Measurements from ENCODE around the gene PSME4. TPM values are rescaled to one million over a fixed set of nuclear protein-coding genes. Genes with fewer than 3 reads are reported as not detected.

The PSME4 gene
- polyA plus RNA-seq, 3 donors, result 2.1 to 17.7 (median 3.1) TPM

GRCh38 chr2:54000524-54000923 is 29.7 kb upstream of the PSME4 start:
- Histone ChIP-seq H3K9ac (ENCODE audit: insufficient read depth, low read length, poor library complexity, severe bottlenecking) (no peak overlapping the region), H3K27me3 (ENCODE audit: control insufficient read depth in 2 of 2, insufficient read depth in 2 of 2, low read length in 2 of 2) (no peaks in the 10 kb centered on the region), H4K20me1 (ENCODE audit: insufficient read depth, low read length) (no peaks in the 10 kb centered on the region), H3K9me3 (replicated peaks in 1 of 2; ENCODE audit: control insufficient read depth in 1 of 2, insufficient read depth in 1 of 2, low read length in 2 of 2) (no peaks in the 10 kb centered on the region), H2AFZ (ENCODE audit: insufficient read depth, low read depth, low read length, poor library complexity, severe bottlenecking) (no peak overlapping the region), H3K4me1 (ENCODE audit: control insufficient read depth in 1 of 2, insufficient read depth in 2 of 2, low read length in 2 of 2) (no peaks in the 10 kb centered on the region), H3K36me3 (replicated peaks in 1 of 2; ENCODE audit: control insufficient read depth in 1 of 2, insufficient read depth in 2 of 2, low read length in 2 of 2) (no peaks in the 10 kb centered on the region), H3K79me2 (ENCODE audit: insufficient read depth, low read length) (no peaks in the 10 kb centered on the region), H3K27ac (ENCODE audit: low read depth in 1 of 2, low read length in 2 of 2) (no peak overlapping the region), H3K4me2 (replicated peaks; ENCODE audit: extremely low read depth, low read length, poor library complexity, severe bottlenecking) (no peak overlapping the region), H3K4me3 (replicated peaks in 1 of 3; ENCODE audit: low read depth in 2 of 3, low read length in 3 of 3) (no peak overlapping the region)
- Mint-ChIP-seq H3K4me1 (no peaks in the 10 kb centered on the region), H3K27ac (no peak overlapping the region), H3K27me3 (ENCODE audit: low read depth in 3 of 3) (peaks cover 0 to 1% (median 0%) of the 10 kb centered on the region in 3 donors), H3K36me3 (peaks cover 0 to 7% of the 10 kb centered on the region in 2 donors), H3K4me3 (no peak overlapping the region), H3K9me3 (peaks cover 0 to 4% (median 2%) of the 10 kb centered on the region in 7 donors)
- no CpG with 5 or more reads among the region's 3 CpGs for WGBS (ENCODE audit: insufficient coverage)
- no peak for DNase-seq
- no peak for TF ChIP-seq CTCF (IDR thresholded peaks at IDR 0.05)
- intact Hi-C loops (cut with micrococcal nuclease), result no loop called here

DNA sequence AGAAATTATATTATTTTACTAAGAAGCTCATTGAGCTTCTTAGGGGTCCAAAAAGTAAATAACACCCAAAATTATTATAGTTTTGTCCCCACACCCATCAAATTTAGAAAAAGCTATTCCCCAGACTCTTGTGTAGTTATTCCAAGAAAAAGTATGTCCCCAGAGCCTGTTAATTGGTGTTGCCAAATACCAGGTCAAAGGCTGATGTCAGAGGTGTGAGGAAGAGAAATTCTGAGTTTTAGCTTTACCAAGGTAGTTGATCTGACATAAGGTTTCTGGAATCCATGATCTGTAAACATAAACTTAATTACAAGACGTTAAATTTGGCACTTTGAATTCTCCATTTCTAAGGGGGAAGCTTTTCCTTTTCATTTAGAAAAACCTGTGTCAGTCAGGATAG is 29.3 kb upstream of the PSME4 start:
- H3K4me3 ChIP-seq (replicated peaks in 1 of 3; ENCODE audit: low read depth in 2 of 3, low read length in 3 of 3), result no peak overlapping the region
- no peak overlapping the region for H3K4me2 ChIP-seq (replicated peaks; ENCODE audit: extremely low read depth, low read length, poor library complexity, severe bottlenecking)
- WGBS (ENCODE audit: insufficient coverage), result no CpG with 5 or more reads among the region's 1 CpG
- H3K27ac ChIP-seq (ENCODE audit: low read depth in 1 of 2, low read length in 2 of 2), result no peak overlapping the region
- Mint-ChIP-seq H3K9me3 (peaks cover 0 to 4% (median 2%) of the 10 kb centered on the region in 7 donors), H3K27ac (no peak overlapping the region), H3K4me1 (peaks cover under 1% of the 10 kb centered on the region), H3K4me3 (no peak overlapping the region), H3K27me3 (ENCODE audit: low read depth in 3 of 3) (peaks cover 0 to 1% (median 0%) of the 10 kb centered on the region in 3 donors), H3K36me3 (peaks cover 0 to 7% of the 10 kb centered on the region in 2 donors)
- H4K20me1 ChIP-seq (ENCODE audit: insufficient read depth, low read length), result no peaks in the 10 kb centered on the region
- H3K36me3 ChIP-seq (replicated peaks in 1 of 2; ENCODE audit: control insufficient read depth in 1 of 2, insufficient read depth in 2 of 2, low read length in 2 of 2), result no peaks in the 10 kb centered on the region
- intact Hi-C loops (cut with micrococcal nuclease), result no loop called here
- no peak overlapping the region for H3K9ac ChIP-seq (ENCODE audit: insufficient read depth, low read length, poor library complexity, severe bottlenecking)
- no peak for TF ChIP-seq CTCF (IDR thresholded peaks at IDR 0.05)
- H2AFZ ChIP-seq (ENCODE audit: insufficient read depth, low read depth, low read length, poor library complexity, severe bottlenecking), result no peak overlapping the region
- H3K27me3 ChIP-seq (ENCODE audit: control insufficient read depth in 2 of 2, insufficient read depth in 2 of 2, low read length in 2 of 2), result no peaks in the 10 kb centered on the region
- no peaks in the 10 kb centered on the region for H3K79me2 ChIP-seq (ENCODE audit: insufficient read depth, low read length)
- no peaks in the 10 kb centered on the region for H3K9me3 ChIP-seq (replicated peaks in 1 of 2; ENCODE audit: control insufficient read depth in 1 of 2, insufficient read depth in 1 of 2, low read length in 2 of 2)
- no peak for DNase-seq
- H3K4me1 ChIP-seq (ENCODE audit: control insufficient read depth in 1 of 2, insufficient read depth in 2 of 2, low read length in 2 of 2), result peaks cover 0 to under 1% of the 10 kb centered on the region in 2 donors
